Measurements from ENCODE around the gene ISYNA1.

ISYNA1 gene

GRCh38 chr19:18475004-18475453 is 37.1 kb upstream of the ISYNA1 start:
- peaks cover 9% of the 10 kb centered on the region for H3K9me3 ChIP-seq (ENCODE audit: low read length)
- no peaks in the 10 kb centered on the region for H3K4me1 ChIP-seq (ENCODE audit: insufficient read depth, low read length)
- no peaks in the 10 kb centered on the region for H3K27me3 ChIP-seq (ENCODE audit: insufficient read depth, low read length)
- H2AFZ ChIP-seq (ENCODE audit: low read depth, low read length) = no peak overlapping the region
- no peak overlapping the region for H3K4me3 ChIP-seq (ENCODE audit: low read length)
- H3K36me3 ChIP-seq (ENCODE audit: insufficient read depth, low read length) = peaks cover 2% of the 10 kb centered on the region

- Histone ChIP-seq H3K4me3 (ENCODE audit: low read length) (no peak overlapping the region), H3K27me3 (ENCODE audit: insufficient read depth, low read length) (no peaks in the 10 kb centered on the region), H3K4me1 (ENCODE audit: insufficient read depth, low read length) (no peaks in the 10 kb centered on the region), H3K36me3 (ENCODE audit: insufficient read depth, low read length) (peaks cover 2% of the 10 kb centered on the region), H2AFZ (ENCODE audit: low read depth, low read length) (no peak overlapping the region), H3K9me3 (ENCODE audit: low read length) (peaks cover 9% of the 10 kb centered on the region)
These were observed 36.5 kb upstream of the ISYNA1 start for GRCh38 chr19:18474366-18474887.

DNA sequence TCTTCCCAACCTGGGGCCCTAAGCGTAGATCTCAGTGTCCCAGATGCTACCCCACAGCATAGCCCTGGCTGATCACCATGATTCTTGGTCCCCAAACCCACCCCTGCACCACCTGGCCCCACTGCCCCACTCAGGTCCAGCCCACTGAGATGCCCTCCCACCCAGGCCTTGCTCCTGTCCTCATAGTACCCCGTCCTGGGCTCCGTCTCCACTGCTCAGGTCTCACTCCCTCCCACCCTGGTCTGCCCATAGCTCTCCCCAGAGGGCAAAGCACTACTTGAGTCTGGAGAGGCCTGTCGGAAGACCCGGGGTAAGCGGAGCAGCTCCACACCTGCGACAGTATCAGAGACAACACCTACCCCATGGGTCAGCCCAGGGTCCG is 35.8 kb upstream of the ISYNA1 start:
- H2AFZ ChIP-seq (ENCODE audit: low read depth, low read length) = no peak overlapping the region
- H3K27me3 ChIP-seq (ENCODE audit: insufficient read depth, low read length) = no peaks in the 10 kb centered on the region
- H3K4me1 ChIP-seq (ENCODE audit: insufficient read depth, low read length) = no peaks in the 10 kb centered on the region
- peaks cover 9% of the 10 kb centered on the region for H3K9me3 ChIP-seq (ENCODE audit: low read length)
- H3K36me3 ChIP-seq (ENCODE audit: insufficient read depth, low read length) = peaks cover 2% of the 10 kb centered on the region
- no peak overlapping the region for H3K4me3 ChIP-seq (ENCODE audit: low read length)

GRCh38 chr19:18473003-18473705 is 35.2 kb upstream of the ISYNA1 start:
- H3K36me3 ChIP-seq (ENCODE audit: insufficient read depth, low read length) = peaks cover 2% of the 10 kb centered on the region
- H3K4me3 ChIP-seq (ENCODE audit: low read length) = no peak overlapping the region
- H2AFZ ChIP-seq (ENCODE audit: low read depth, low read length) = no peak overlapping the region
- no peaks in the 10 kb centered on the region for H3K27me3 ChIP-seq (ENCODE audit: insufficient read depth, low read length)
- H3K9me3 ChIP-seq (ENCODE audit: low read length) = peaks cover 9% of the 10 kb centered on the region
- H3K4me1 ChIP-seq (ENCODE audit: insufficient read depth, low read length) = no peaks in the 10 kb centered on the region

GRCh38 chr19:18470787-18471186 is 32.9 kb upstream of the ISYNA1 start:
- Histone ChIP-seq H3K27me3 (ENCODE audit: insufficient read depth, low read length) (no peaks in the 10 kb centered on the region), H3K9me3 (ENCODE audit: low read length) (no peaks in the 10 kb centered on the region), H2AFZ (ENCODE audit: low read depth, low read length) (no peak overlapping the region), H3K4me1 (ENCODE audit: insufficient read depth, low read length) (no peaks in the 10 kb centered on the region), H3K4me3 (ENCODE audit: low read length) (no peak overlapping the region), H3K36me3 (ENCODE audit: insufficient read depth, low read length) (peaks cover 2% of the 10 kb centered on the region)

- no peak overlapping the region for H2AFZ ChIP-seq (ENCODE audit: low read depth, low read length)
- no peaks in the 10 kb centered on the region for H3K4me1 ChIP-seq (ENCODE audit: insufficient read depth, low read length)
- no peaks in the 10 kb centered on the region for H3K9me3 ChIP-seq (ENCODE audit: low read length)
- no peaks in the 10 kb centered on the region for H3K27me3 ChIP-seq (ENCODE audit: insufficient read depth, low read length)
- H3K36me3 ChIP-seq (ENCODE audit: insufficient read depth, low read length) = peaks cover 4% of the 10 kb centered on the region
- no peak overlapping the region for H3K4me3 ChIP-seq (ENCODE audit: low read length)
These were observed 31.3 kb upstream of the ISYNA1 start for GRCh38 chr19:18469069-18469846.

GRCh38 chr19:18468517-18468916 is 30.6 kb upstream of the ISYNA1 start:
- no peak overlapping the region for H2AFZ ChIP-seq (ENCODE audit: low read depth, low read length)

DNA sequence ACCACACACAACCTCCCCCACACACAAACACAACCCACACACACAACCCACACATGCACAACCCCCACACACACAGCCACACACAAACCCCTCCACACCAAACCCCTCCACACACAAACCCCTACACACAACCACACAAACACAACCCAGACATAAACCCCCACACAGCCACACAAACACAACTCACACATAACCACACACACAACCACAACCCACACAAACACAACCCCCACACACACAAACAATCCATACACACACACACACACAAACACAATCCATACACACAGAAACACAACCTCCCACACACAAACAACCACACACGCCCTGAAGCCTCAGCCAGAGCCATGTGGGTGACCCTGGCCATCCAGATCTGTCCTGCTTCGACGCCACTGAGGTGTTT is 30.0 kb upstream of the ISYNA1 start:
- Histone ChIP-seq H3K9me3 (ENCODE audit: low read length) (no peaks in the 10 kb centered on the region), H3K4me1 (ENCODE audit: insufficient read depth, low read length) (no peaks in the 10 kb centered on the region), H2AFZ (ENCODE audit: low read depth, low read length) (no peak overlapping the region), H3K4me3 (ENCODE audit: low read length) (no peak overlapping the region), H3K36me3 (ENCODE audit: insufficient read depth, low read length) (peaks cover 4% of the 10 kb centered on the region), H3K27me3 (ENCODE audit: insufficient read depth, low read length) (no peaks in the 10 kb centered on the region)

More at GRCh38 chr19:18468517-18468916, 30.6 kb upstream of the ISYNA1 start:
- no peaks in the 10 kb centered on the region for H3K27me3 ChIP-seq (ENCODE audit: insufficient read depth, low read length)
- H3K4me1 ChIP-seq (ENCODE audit: insufficient read depth, low read length) = no peaks in the 10 kb centered on the region
- H3K36me3 ChIP-seq (ENCODE audit: insufficient read depth, low read length) = peaks cover 4% of the 10 kb centered on the region
- H3K9me3 ChIP-seq (ENCODE audit: low read length) = no peaks in the 10 kb centered on the region
- no peak overlapping the region for H3K4me3 ChIP-seq (ENCODE audit: low read length)

DNA sequence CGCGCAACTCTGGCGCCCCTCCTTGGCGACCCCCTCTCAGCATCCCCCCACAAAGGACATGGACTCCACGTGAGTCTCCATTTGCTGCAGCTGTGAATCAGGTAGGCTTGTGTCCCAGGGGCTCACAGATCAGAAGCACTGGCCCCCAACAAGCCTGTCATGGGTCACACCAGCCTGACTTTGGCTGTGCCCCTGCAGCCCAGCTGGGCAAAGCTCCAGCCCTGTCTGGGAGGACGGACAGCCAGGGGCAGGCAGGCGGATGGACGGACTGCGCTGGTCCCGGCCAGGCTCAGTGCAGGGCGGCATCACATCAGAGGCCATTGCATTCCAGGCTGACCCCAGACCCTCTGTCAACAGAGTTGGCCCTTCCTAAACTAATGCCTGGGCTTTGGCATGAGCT is 28.4 kb upstream of the ISYNA1 start:
- Histone ChIP-seq H3K4me1 (ENCODE audit: insufficient read depth, low read length) (no peaks in the 10 kb centered on the region), H3K36me3 (ENCODE audit: insufficient read depth, low read length) (peaks cover 7% of the 10 kb centered on the region), H3K27me3 (ENCODE audit: insufficient read depth, low read length) (no peaks in the 10 kb centered on the region), H3K9me3 (ENCODE audit: low read length) (no peaks in the 10 kb centered on the region), H2AFZ (ENCODE audit: low read depth, low read length) (no peak overlapping the region), H3K4me3 (ENCODE audit: low read length) (no peak overlapping the region)

GRCh38 chr19:18465964-18466339 is 28.0 kb upstream of the ISYNA1 start:
- Histone ChIP-seq H3K36me3 (ENCODE audit: insufficient read depth, low read length) (peaks cover 11% of the 10 kb centered on the region), H3K9me3 (ENCODE audit: low read length) (no peaks in the 10 kb centered on the region), H3K4me3 (ENCODE audit: low read length) (no peak overlapping the region), H3K4me1 (ENCODE audit: insufficient read depth, low read length) (no peaks in the 10 kb centered on the region), H2AFZ (ENCODE audit: low read depth, low read length) (no peak overlapping the region), H3K27me3 (ENCODE audit: insufficient read depth, low read length) (no peaks in the 10 kb centered on the region)

DNA sequence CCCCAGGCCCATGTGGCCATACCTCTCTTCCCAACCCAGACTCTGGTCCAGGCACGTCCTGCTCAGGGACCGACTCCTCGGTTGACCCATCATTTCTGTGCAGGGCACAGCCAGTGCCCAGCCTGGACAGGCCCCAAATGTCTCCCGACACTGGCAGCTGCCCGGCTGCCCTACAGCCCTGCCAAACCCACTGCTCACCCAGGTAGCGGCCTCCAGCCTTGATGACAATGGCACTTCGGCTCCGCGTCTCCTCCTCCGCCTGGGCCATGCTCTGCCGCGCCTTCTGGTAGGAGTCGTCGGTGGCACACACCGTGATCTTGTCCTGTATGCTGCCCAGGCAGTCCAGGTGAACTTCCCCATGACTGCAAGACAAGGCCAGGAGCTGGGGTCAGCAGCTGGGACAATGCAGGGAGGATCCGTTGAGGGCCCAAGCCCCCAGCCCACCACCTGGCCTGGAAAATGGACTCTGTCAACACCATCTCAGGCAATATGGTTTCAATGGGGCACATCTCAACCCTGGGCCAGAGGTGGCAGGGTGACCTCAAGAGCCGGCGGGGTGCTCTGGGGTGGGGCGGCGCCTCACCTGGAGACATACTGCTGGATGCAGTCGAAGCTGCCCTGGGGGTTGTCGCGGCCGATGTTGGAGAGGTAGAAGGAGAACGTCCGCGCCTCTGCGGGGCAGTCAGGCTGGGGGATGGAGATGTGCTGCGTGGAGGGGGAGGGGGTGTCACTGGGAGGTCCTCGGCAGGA is 27.5 kb upstream of the ISYNA1 start:
- H3K27me3 ChIP-seq (ENCODE audit: insufficient read depth, low read length) = no peaks in the 10 kb centered on the region

DNA sequence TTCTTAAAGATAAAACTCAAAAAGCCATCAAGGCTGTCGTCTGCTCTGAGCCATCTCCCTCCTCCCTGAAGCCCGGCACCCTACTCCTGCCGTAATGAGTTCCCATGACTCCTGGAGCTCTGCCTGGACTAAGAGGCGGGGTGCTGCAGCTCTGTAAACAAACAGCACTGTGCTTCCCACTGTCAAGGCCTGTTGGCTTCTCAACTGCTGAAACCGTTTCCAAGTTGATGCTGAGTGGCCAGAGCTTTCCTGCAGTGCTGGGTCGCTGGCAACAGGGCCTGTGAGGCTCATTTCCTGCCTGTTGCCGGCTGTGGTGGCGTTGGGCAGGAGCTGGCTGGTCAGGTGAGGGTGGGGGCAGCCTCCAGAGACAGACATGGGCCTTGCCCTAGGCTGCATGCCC is 26.7 kb upstream of the ISYNA1 start:
- Histone ChIP-seq H3K9me3 (ENCODE audit: low read length) (no peaks in the 10 kb centered on the region), H3K36me3 (ENCODE audit: insufficient read depth, low read length) (peaks cover 15% of the 10 kb centered on the region), H3K4me1 (ENCODE audit: insufficient read depth, low read length) (peaks cover 3% of the 10 kb centered on the region), H3K27me3 (ENCODE audit: insufficient read depth, low read length) (no peaks in the 10 kb centered on the region), H3K4me3 (ENCODE audit: low read length) (no peak overlapping the region), H2AFZ (ENCODE audit: low read depth, low read length) (no peak overlapping the region)

More for the DNA sequence above, 27.5 kb upstream of the ISYNA1 start:
- Histone ChIP-seq H3K9me3 (ENCODE audit: low read length) (no peaks in the 10 kb centered on the region), H3K36me3 (ENCODE audit: insufficient read depth, low read length) (peaks cover 15% of the 10 kb centered on the region), H3K4me1 (ENCODE audit: insufficient read depth, low read length) (no peaks in the 10 kb centered on the region), H2AFZ (ENCODE audit: low read depth, low read length) (no peak overlapping the region), H3K4me3 (ENCODE audit: low read length) (no peak overlapping the region)

- no peaks in the 10 kb centered on the region for H3K9me3 ChIP-seq (ENCODE audit: low read length)
- no peak overlapping the region for H3K4me3 ChIP-seq (ENCODE audit: low read length)
- peaks cover 27% of the 10 kb centered on the region for H3K36me3 ChIP-seq (ENCODE audit: insufficient read depth, low read length)
- no peaks in the 10 kb centered on the region for H3K27me3 ChIP-seq (ENCODE audit: insufficient read depth, low read length)
- peaks cover 3% of the 10 kb centered on the region for H3K4me1 ChIP-seq (ENCODE audit: insufficient read depth, low read length)
- no peak overlapping the region for H2AFZ ChIP-seq (ENCODE audit: low read depth, low read length)
These were observed 23.5 kb upstream of the ISYNA1 start for GRCh38 chr19:18461471-18461870.

All from neuron (in vitro differentiated cells).